ENCODE data around the gene PTPRG.
"Not testable (repeated sequence)": the region's sequence is repeated elsewhere in the genome, so short reads cannot be mapped to it uniquely, and the experiment has no call there.

Gene PTPRG

GRCh38 chr3:61684386-61684785 is 123.0 kb downstream of the PTPRG start:
- H3K4me3 ChIP-seq (ENCODE audit: low read depth, low read length): no peak overlapping the region
- no peaks in the 10 kb centered on the region for H3K9me3 ChIP-seq (ENCODE audit: control insufficient read depth, insufficient read depth, low read length)
- peaks cover 71% of the 10 kb centered on the region for H3K4me1 ChIP-seq (ENCODE audit: control insufficient read depth, insufficient read depth, low read length)
- H3K36me3 ChIP-seq (ENCODE audit: control insufficient read depth, insufficient read depth, low read length): no peaks in the 10 kb centered on the region
- H3K9ac ChIP-seq (ENCODE audit: low read depth, low read length): no peak overlapping the region
- no peaks in the 10 kb centered on the region for H3K27me3 ChIP-seq (ENCODE audit: control insufficient read depth, insufficient read depth, low read length)

- Histone ChIP-seq H3K9ac (ENCODE audit: low read depth, low read length) (no peak overlapping the region), H3K36me3 (ENCODE audit: control insufficient read depth, insufficient read depth, low read length) (no peaks in the 10 kb centered on the region), H3K4me1 (ENCODE audit: control insufficient read depth, insufficient read depth, low read length) (peaks cover 85% of the 10 kb centered on the region), H3K4me3 (ENCODE audit: low read depth, low read length) (no peak overlapping the region), H3K27me3 (ENCODE audit: control insufficient read depth, insufficient read depth, low read length) (no peaks in the 10 kb centered on the region), H3K9me3 (ENCODE audit: control insufficient read depth, insufficient read depth, low read length) (no peaks in the 10 kb centered on the region)
These were observed 124.4 kb downstream of the PTPRG start for GRCh38 chr3:61685755-61686154.

GRCh38 chr3:61686228-61686648 is 124.9 kb downstream of the PTPRG start:
- Histone ChIP-seq H3K36me3 (ENCODE audit: control insufficient read depth, insufficient read depth, low read length) (no peaks in the 10 kb centered on the region), H3K9me3 (ENCODE audit: control insufficient read depth, insufficient read depth, low read length) (no peaks in the 10 kb centered on the region), H3K4me3 (ENCODE audit: low read depth, low read length) (no peak overlapping the region), H3K27me3 (ENCODE audit: control insufficient read depth, insufficient read depth, low read length) (no peaks in the 10 kb centered on the region), H3K4me1 (ENCODE audit: control insufficient read depth, insufficient read depth, low read length) (peaks cover 82% of the 10 kb centered on the region), H3K9ac (ENCODE audit: low read depth, low read length) (no peak overlapping the region)

GRCh38 chr3:61687206-61687605 is 125.8 kb downstream of the PTPRG start:
- Histone ChIP-seq H3K36me3 (ENCODE audit: control insufficient read depth, insufficient read depth, low read length) (no peaks in the 10 kb centered on the region), H3K9me3 (ENCODE audit: control insufficient read depth, insufficient read depth, low read length) (no peaks in the 10 kb centered on the region), H3K4me3 (ENCODE audit: low read depth, low read length) (no peak overlapping the region), H3K27me3 (ENCODE audit: control insufficient read depth, insufficient read depth, low read length) (no peaks in the 10 kb centered on the region), H3K4me1 (ENCODE audit: control insufficient read depth, insufficient read depth, low read length) (peaks cover 86% of the 10 kb centered on the region), H3K9ac (ENCODE audit: low read depth, low read length) (no peak overlapping the region)

- Histone ChIP-seq H3K27me3 (ENCODE audit: control insufficient read depth, insufficient read depth, low read length) (no peaks in the 10 kb centered on the region), H3K9ac (ENCODE audit: low read depth, low read length) (no peak overlapping the region), H3K36me3 (ENCODE audit: control insufficient read depth, insufficient read depth, low read length) (no peaks in the 10 kb centered on the region), H3K4me3 (ENCODE audit: low read depth, low read length) (no peak overlapping the region), H3K9me3 (ENCODE audit: control insufficient read depth, insufficient read depth, low read length) (no peaks in the 10 kb centered on the region), H3K4me1 (ENCODE audit: control insufficient read depth, insufficient read depth, low read length) (peaks cover 85% of the 10 kb centered on the region)
These were observed 126.4 kb downstream of the PTPRG start for GRCh38 chr3:61687663-61688306.

- Histone ChIP-seq H3K4me3 (ENCODE audit: low read depth, low read length) (peak overlapping the region; percentile 4), H3K27me3 (ENCODE audit: control insufficient read depth, insufficient read depth, low read length) (no peaks in the 10 kb centered on the region), H3K4me1 (ENCODE audit: control insufficient read depth, insufficient read depth, low read length) (peaks cover 80% of the 10 kb centered on the region), H3K36me3 (ENCODE audit: control insufficient read depth, insufficient read depth, low read length) (no peaks in the 10 kb centered on the region), H3K9me3 (ENCODE audit: control insufficient read depth, insufficient read depth, low read length) (no peaks in the 10 kb centered on the region), H3K9ac (ENCODE audit: low read depth, low read length) (no peak overlapping the region)
These were observed 127.1 kb downstream of the PTPRG start for GRCh38 chr3:61688307-61688984.

GRCh38 chr3:61690016-61690415 is 128.6 kb downstream of the PTPRG start:
- Histone ChIP-seq H3K9ac (ENCODE audit: low read depth, low read length) (no peak overlapping the region), H3K4me1 (ENCODE audit: control insufficient read depth, insufficient read depth, low read length) (peaks cover 72% of the 10 kb centered on the region), H3K36me3 (ENCODE audit: control insufficient read depth, insufficient read depth, low read length) (no peaks in the 10 kb centered on the region), H3K4me3 (ENCODE audit: low read depth, low read length) (no peak overlapping the region), H3K9me3 (ENCODE audit: control insufficient read depth, insufficient read depth, low read length) (no peaks in the 10 kb centered on the region), H3K27me3 (ENCODE audit: control insufficient read depth, insufficient read depth, low read length) (no peaks in the 10 kb centered on the region)

- H3K9me3 ChIP-seq (ENCODE audit: control insufficient read depth, insufficient read depth, low read length): no peaks in the 10 kb centered on the region
- H3K27me3 ChIP-seq (ENCODE audit: control insufficient read depth, insufficient read depth, low read length): no peaks in the 10 kb centered on the region
- no peak overlapping the region for H3K9ac ChIP-seq (ENCODE audit: low read depth, low read length)
- no peaks in the 10 kb centered on the region for H3K36me3 ChIP-seq (ENCODE audit: control insufficient read depth, insufficient read depth, low read length)
- H3K4me1 ChIP-seq (ENCODE audit: control insufficient read depth, insufficient read depth, low read length): peaks cover 58% of the 10 kb centered on the region
- no peak overlapping the region for H3K4me3 ChIP-seq (ENCODE audit: low read depth, low read length)
These were observed 130.1 kb downstream of the PTPRG start for GRCh38 chr3:61691466-61691865.

- Histone ChIP-seq H3K9ac (ENCODE audit: low read depth, low read length) (no peak overlapping the region), H3K9me3 (ENCODE audit: control insufficient read depth, insufficient read depth, low read length) (no peaks in the 10 kb centered on the region), H3K36me3 (ENCODE audit: control insufficient read depth, insufficient read depth, low read length) (no peaks in the 10 kb centered on the region), H3K27me3 (ENCODE audit: control insufficient read depth, insufficient read depth, low read length) (no peaks in the 10 kb centered on the region), H3K4me3 (ENCODE audit: low read depth, low read length) (no peak overlapping the region), H3K4me1 (ENCODE audit: control insufficient read depth, insufficient read depth, low read length) (peaks cover 44% of the 10 kb centered on the region)
These were observed 135.9 kb downstream of the PTPRG start for GRCh38 chr3:61697301-61697700.

GRCh38 chr3:61698278-61699072 is 137.1 kb downstream of the PTPRG start:
- not testable (repeated sequence) for H3K36me3 ChIP-seq (ENCODE audit: control insufficient read depth, insufficient read depth, low read length); H3K9me3 ChIP-seq (ENCODE audit: control insufficient read depth, insufficient read depth, low read length); H3K27me3 ChIP-seq (ENCODE audit: control insufficient read depth, insufficient read depth, low read length); H3K9ac ChIP-seq (ENCODE audit: low read depth, low read length); H3K4me3 ChIP-seq (ENCODE audit: low read depth, low read length)
- peaks cover 51% of the 10 kb centered on the region for H3K4me1 ChIP-seq (ENCODE audit: control insufficient read depth, insufficient read depth, low read length)

GRCh38 chr3:61699622-61700021 is 138.3 kb downstream of the PTPRG start:
- H3K9ac ChIP-seq (ENCODE audit: low read depth, low read length): no peak overlapping the region
- H3K27me3 ChIP-seq (ENCODE audit: control insufficient read depth, insufficient read depth, low read length): no peaks in the 10 kb centered on the region
- H3K4me3 ChIP-seq (ENCODE audit: low read depth, low read length): no peak overlapping the region
- H3K9me3 ChIP-seq (ENCODE audit: control insufficient read depth, insufficient read depth, low read length): no peaks in the 10 kb centered on the region
- H3K4me1 ChIP-seq (ENCODE audit: control insufficient read depth, insufficient read depth, low read length): peaks cover 55% of the 10 kb centered on the region
- no peaks in the 10 kb centered on the region for H3K36me3 ChIP-seq (ENCODE audit: control insufficient read depth, insufficient read depth, low read length)

- H3K27me3 ChIP-seq (ENCODE audit: control insufficient read depth, insufficient read depth, low read length): no peaks in the 10 kb centered on the region
- H3K4me1 ChIP-seq (ENCODE audit: control insufficient read depth, insufficient read depth, low read length): peaks cover 62% of the 10 kb centered on the region
- no peaks in the 10 kb centered on the region for H3K9me3 ChIP-seq (ENCODE audit: control insufficient read depth, insufficient read depth, low read length)
- H3K4me3 ChIP-seq (ENCODE audit: low read depth, low read length): no peak overlapping the region
- H3K9ac ChIP-seq (ENCODE audit: low read depth, low read length): peak overlapping the region; percentile 38
- H3K36me3 ChIP-seq (ENCODE audit: control insufficient read depth, insufficient read depth, low read length): no peaks in the 10 kb centered on the region
These were observed 139.6 kb downstream of the PTPRG start for GRCh38 chr3:61701011-61701410.
